ENCODE measurements around the gene ZNF10.

ZNF10 gene

DNA sequence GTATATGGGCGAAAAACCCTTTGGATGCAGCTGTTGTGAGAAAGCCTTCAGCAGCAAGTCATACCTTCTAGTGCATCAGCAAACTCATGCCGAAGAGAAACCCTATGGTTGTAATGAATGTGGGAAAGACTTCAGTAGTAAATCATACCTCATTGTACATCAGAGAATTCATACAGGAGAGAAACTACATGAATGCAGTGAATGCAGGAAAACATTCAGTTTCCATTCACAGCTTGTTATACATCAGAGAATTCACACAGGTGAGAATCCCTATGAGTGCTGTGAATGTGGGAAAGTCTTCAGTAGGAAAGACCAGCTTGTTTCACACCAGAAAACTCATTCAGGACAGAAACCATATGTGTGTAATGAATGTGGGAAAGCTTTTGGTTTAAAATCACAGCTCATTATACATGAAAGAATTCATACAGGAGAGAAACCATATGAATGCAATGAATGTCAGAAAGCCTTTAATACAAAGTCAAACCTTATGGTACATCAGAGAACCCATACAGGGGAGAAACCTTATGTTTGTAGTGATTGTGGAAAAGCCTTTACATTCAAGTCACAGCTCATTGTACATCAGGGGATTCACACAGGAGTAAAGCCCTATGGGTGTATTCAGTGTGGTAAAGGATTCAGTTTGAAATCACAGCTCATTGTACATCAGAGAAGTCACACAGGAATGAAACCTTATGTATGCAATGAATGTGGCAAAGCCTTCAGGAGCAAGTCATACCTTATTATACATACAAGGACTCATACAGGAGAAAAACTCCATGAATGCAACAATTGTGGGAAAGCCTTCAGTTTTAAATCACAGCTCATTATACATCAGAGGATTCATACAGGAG, 72.3 kb downstream of the ZNF10 start:
- no peak for DNase-seq

DNA sequence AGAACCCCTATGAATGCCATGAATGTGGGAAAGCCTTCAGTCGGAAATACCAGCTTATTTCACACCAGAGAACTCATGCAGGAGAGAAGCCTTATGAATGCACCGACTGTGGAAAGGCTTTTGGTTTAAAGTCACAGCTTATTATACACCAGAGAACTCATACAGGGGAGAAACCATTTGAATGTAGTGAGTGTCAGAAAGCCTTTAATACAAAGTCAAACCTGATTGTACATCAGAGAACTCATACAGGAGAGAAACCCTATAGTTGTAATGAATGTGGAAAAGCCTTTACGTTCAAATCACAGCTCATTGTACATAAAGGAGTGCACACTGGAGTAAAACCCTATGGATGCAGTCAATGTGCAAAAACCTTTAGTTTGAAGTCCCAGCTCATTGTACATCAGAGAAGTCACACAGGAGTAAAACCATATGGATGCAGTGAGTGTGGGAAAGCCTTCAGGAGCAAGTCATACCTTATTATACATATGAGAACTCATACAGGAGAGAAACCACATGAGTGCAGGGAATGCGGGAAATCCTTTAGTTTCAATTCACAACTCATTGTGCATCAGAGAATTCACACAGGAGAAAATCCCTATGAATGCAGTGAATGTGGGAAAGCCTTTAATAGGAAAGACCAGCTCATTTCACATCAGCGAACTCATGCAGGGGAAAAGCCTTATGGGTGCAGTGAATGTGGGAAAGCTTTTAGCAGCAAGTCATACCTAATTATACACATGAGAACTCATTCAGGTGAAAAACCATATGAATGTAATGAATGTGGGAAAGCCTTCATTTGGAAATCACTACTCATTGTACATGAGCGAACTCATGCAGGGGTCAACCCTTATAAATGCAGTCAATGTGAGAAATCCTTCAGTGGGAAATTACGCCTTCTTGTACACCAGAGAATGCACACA, 73.2 kb downstream of the ZNF10 start:
- DNase-seq, result no peak

DNA sequence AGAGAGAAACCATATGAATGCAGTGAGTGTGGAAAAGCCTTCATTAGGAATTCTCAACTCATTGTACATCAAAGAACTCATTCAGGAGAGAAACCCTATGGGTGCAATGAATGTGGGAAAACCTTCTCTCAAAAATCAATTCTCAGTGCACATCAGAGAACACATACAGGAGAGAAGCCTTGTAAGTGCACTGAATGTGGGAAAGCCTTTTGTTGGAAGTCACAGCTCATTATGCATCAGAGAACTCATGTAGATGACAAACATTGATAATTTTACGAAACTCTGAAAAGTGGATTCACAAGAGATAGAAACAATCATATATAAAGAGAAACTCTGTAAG, 73.8 kb downstream of the ZNF10 start:
- DNase-seq, result no peak

DNA sequence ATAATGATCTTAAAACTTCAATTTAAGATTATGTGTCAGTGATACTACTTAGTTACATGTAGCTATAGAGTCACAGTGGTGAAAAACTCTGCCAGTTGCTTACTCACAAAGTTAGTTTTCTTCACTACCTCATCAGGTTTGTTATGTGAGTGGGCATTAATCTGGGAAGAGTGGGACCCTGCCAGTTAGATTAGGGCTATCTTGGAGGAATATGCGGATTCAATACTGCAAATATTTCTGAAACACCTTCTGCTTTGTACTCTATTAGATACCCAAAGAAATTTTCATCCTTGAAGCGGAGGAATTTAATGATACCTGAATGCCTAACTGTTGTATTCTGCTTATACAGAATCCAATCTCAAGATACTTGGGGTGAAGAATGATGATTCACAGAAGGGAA, 76.0 kb downstream of the ZNF10 start:
- DNase-seq, result no peak

Data from NCI-H345 (cell line).